Loucy (cell line): Measurements from ENCODE around the gene ZNF804A.

Experiments
- H2AFZ ChIP-seq: fragments of 200-600 bp; sonication (generic); 2 replicates; pipeline ENCODE4 v1.6.0; 2016; ENCODE audit warnings: antibody characterized with exemption, mild to moderate bottlenecking, low read length, moderate library complexity
- H3F3A ChIP-seq: fragments of 200-600 bp; 2 replicates; pipeline ENCODE4 v1.6.0; 2016; ENCODE audit warnings: antibody characterized with exemption, low read depth, mild to moderate bottlenecking
- H3K27me3 ChIP-seq: fragments of 200-600 bp; sonication (generic); 2 replicates; pipeline ENCODE4 v1.6.1; 2014; ENCODE audit warnings: low read length, mild to moderate bottlenecking; ENCODE audit not compliant: insufficient read depth, poor library complexity, severe bottlenecking
- H3K36me3 ChIP-seq: fragments of 200-600 bp; sonication (generic); 2 replicates; pipeline ENCODE4 v1.6.1; 2016; ENCODE audit warnings: low read length; ENCODE audit not compliant: insufficient read depth
- H3K4me1 ChIP-seq: fragments of 200-600 bp; sonication (generic); 2 replicates; pipeline ENCODE4 v1.5.1; 2014; ENCODE audit warnings: low read length, mild to moderate bottlenecking; ENCODE audit not compliant: insufficient read depth, poor library complexity, severe bottlenecking
- H3K4me2 ChIP-seq: fragments of 200-600 bp; sonication (generic); 2 replicates; pipeline ENCODE4 v1.6.0; 2014; ENCODE audit warnings: antibody characterized with exemption, low read length, low read depth, mild to moderate bottlenecking; ENCODE audit not compliant: poor library complexity, severe bottlenecking
- H3K4me3 ChIP-seq: fragments of 200-600 bp; sonication (generic); 2 replicates; pipeline ENCODE4 v1.5.1; 2014; ENCODE audit warnings: low read length, mild to moderate bottlenecking, mixed read lengths; ENCODE audit not compliant: poor library complexity, severe bottlenecking
- H3K79me2 ChIP-seq: fragments of 200-600 bp; sonication (generic); 2 replicates; pipeline ENCODE4 v1.6.1; 2014; ENCODE audit warnings: low read length; ENCODE audit not compliant: insufficient read depth
- H3K9ac ChIP-seq: fragments of 200-600 bp; sonication (generic); 2 replicates; pipeline ENCODE4 v1.6.0; 2014; ENCODE audit warnings: mild to moderate bottlenecking, low read depth, low read length, moderate library complexity; ENCODE audit not compliant: poor library complexity, severe bottlenecking
- H3K9me2 ChIP-seq: fragments of 200-600 bp; sonication (generic); replicated peaks from 2 replicates; pipeline ENCODE4 v1.6.1; 2016; ENCODE audit warnings: low read depth, low read length, mixed read lengths
- H3K9me3 ChIP-seq: fragments of 200-600 bp; sonication (generic); 2 replicates; pipeline ENCODE4 v1.6.1; 2014; ENCODE audit warnings: mild to moderate bottlenecking, antibody characterized with exemption, low read length, low read depth; ENCODE audit not compliant: insufficient read depth
- H4K20me1 ChIP-seq: fragments of 200-600 bp; sonication (generic); 2 replicates; pipeline ENCODE4 v1.6.0; 2014; ENCODE audit warnings: antibody characterized with exemption, low read length, mild to moderate bottlenecking; ENCODE audit not compliant: insufficient read depth, poor library complexity, severe bottlenecking
- CTCF ChIP-seq: fragments of 200-600 bp; sonication (generic); conservative IDR thresholded peaks from 2 replicates; pipeline ENCODE4 v1.5.1; 2014; ENCODE audit warnings: mild to moderate bottlenecking, antibody characterized with exemption, low read length
- EZH2phosphoT487 ChIP-seq: fragments of 200-600 bp; IDR thresholded peaks from 2 replicates; pipeline ENCODE4 v1.6.1; 2018; ENCODE audit warnings: antibody characterized with exemption, mild to moderate bottlenecking, moderate library complexity, borderline replicate concordance

The ZNF804A gene

GRCh38 chr2:184735611-184736010 is 137.3 kb downstream of the ZNF804A start:
- Histone ChIP-seq H2AFZ (no peak overlapping the region), H3K9me3 (no peaks in the 10 kb centered on the region), H3K4me3 (no peak overlapping the region), H3K36me3 (no peaks in the 10 kb centered on the region), H4K20me1 (no peaks in the 10 kb centered on the region), H3F3A (no peaks in the 10 kb centered on the region), H3K9ac (no peak overlapping the region), H3K9me2 (no peaks in the 10 kb centered on the region), H3K4me2 (no peak overlapping the region), H3K4me1 (no peaks in the 10 kb centered on the region), H3K27me3 (no peaks in the 10 kb centered on the region), H3K79me2 (no peaks in the 10 kb centered on the region)
- no peak for TF ChIP-seq EZH2phosphoT487
- TF ChIP-seq CTCF: no peak

GRCh38 chr2:184743096-184743495 is 144.8 kb downstream of the ZNF804A start:
- H4K20me1 ChIP-seq: no peaks in the 10 kb centered on the region
- H3K9me2 ChIP-seq: no peaks in the 10 kb centered on the region
- no peaks in the 10 kb centered on the region for H3K4me1 ChIP-seq
- H3K36me3 ChIP-seq: no peaks in the 10 kb centered on the region
- no peaks in the 10 kb centered on the region for H3K79me2 ChIP-seq
- no peak overlapping the region for H3K4me2 ChIP-seq
- no peak overlapping the region for H3K4me3 ChIP-seq
- no peak overlapping the region for H2AFZ ChIP-seq
- H3K9me3 ChIP-seq: no peaks in the 10 kb centered on the region
- H3F3A ChIP-seq: no peaks in the 10 kb centered on the region
- TF ChIP-seq EZH2phosphoT487: no peak
- TF ChIP-seq CTCF: no peak
- no peaks in the 10 kb centered on the region for H3K27me3 ChIP-seq
- H3K9ac ChIP-seq: no peak overlapping the region

- Histone ChIP-seq H3K9me3 (no peaks in the 10 kb centered on the region), H3K9me2 (no peaks in the 10 kb centered on the region), H3K36me3 (no peaks in the 10 kb centered on the region), H3F3A (no peaks in the 10 kb centered on the region), H3K79me2 (no peaks in the 10 kb centered on the region), H3K27me3 (no peaks in the 10 kb centered on the region), H4K20me1 (no peaks in the 10 kb centered on the region), H3K4me3 (no peak overlapping the region), H3K4me2 (no peak overlapping the region), H3K4me1 (no peaks in the 10 kb centered on the region), H3K9ac (no peak overlapping the region), H2AFZ (no peak overlapping the region)
- TF ChIP-seq CTCF (no peak), EZH2phosphoT487 (no peak)
Measured at GRCh38 chr2:184756161-184756560, 157.8 kb downstream of the ZNF804A start.
